Chondrocyte (in vitro differentiated cells): Measurements from ENCODE around the gene MEPCE. TPM values are rescaled to one million over a fixed set of nuclear protein-coding genes. Genes with fewer than 3 reads are reported as not detected.
"Not testable (repeated sequence)": the region's sequence is repeated elsewhere in the genome, so short reads cannot be mapped to it uniquely, and the experiment has no call there.

ENCODE experiments used
- DNase-seq: peaks from one replicate; pipeline ENCODE4 v3.0.0; 2021; ENCODE audit warnings: mixed read lengths, low spot score
- H3K27ac Mint-ChIP-seq: one replicate; pipeline ENCODE4 v1.8.0; 2021; ENCODE audit warnings: mild to moderate bottlenecking, moderate library complexity, mixed read lengths; ENCODE audit not compliant: unreplicated experiment
- H3K27me3 Mint-ChIP-seq: 2 replicates; pipeline ENCODE4 v1.8.0; 2021; ENCODE audit warnings: low read depth, mixed read lengths
- H3K36me3 Mint-ChIP-seq: 2 replicates; pipeline ENCODE4 v1.8.0; 2021; ENCODE audit warnings: low read depth, mixed read lengths
- H3K4me1 Mint-ChIP-seq: 2 replicates; pipeline ENCODE4 v1.8.0; 2021; ENCODE audit warnings: low read depth, mild to moderate bottlenecking, mixed read lengths
- H3K4me3 Mint-ChIP-seq: one replicate; pipeline ENCODE4 v1.8.0; 2021; ENCODE audit warnings: mild to moderate bottlenecking, moderate library complexity, mixed read lengths; ENCODE audit not compliant: unreplicated experiment
- H3K9me3 Mint-ChIP-seq: 2 replicates; pipeline ENCODE4 v1.8.0; 2021; ENCODE audit warnings: low read depth, mixed read lengths
- total RNA-seq: library from RNA; stranded (reverse); gene quantifications from 3 replicates; pipeline ENCODE4 v1.2.1, GENCODE V29; 2021
- TF ChIP-seq, protein P1 (sequence below): fragments of 200-600 bp; sonication (generic); IDR thresholded peaks from 2 replicates; pipeline ENCODE4 v1.5.0; 2021; ENCODE audit warnings: antibody characterized with exemption, mild to moderate bottlenecking, moderate library complexity

Gene MEPCE
- total RNA-seq, 1 donor from 2014 or later, result 30.9 TPM

DNA sequence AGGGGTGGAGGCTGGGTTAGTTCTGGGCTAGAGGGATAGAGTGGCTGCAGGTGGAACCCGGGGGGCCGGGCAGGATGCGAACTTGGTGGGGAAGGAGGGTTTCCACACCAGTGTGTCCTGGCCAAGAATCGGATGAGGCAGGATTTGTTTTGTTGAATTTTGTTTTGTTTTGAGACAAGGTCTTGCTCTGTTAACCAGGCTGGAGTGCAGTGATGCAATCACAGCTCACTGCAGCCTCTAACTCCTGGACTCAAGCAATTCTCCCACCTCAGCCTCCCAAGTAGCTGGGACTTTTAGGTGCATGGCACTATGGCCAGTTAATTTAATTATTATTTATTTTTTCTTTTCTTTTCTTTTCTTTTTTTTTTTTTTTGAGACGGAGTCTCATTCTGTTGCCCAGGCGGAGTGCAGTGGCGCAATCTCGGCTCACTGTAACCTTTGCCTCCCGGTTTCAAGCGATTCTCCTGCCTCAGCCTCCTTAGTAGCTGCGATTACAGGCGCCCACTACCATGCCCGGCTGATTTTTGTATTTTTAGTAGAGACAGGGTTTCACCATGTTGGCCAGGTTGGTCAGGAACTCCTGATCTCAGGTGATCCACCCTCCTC is 19.7 kb downstream of the MEPCE start:
- DNase-seq, result no peak
- Mint-ChIP-seq H3K4me3 (no peak overlapping the region), H3K36me3 (no peaks in the 10 kb centered on the region), H3K9me3 (no peaks in the 10 kb centered on the region), H3K27ac (no peak overlapping the region), H3K4me1 (peaks cover 7% of the 10 kb centered on the region), H3K27me3 (no peaks in the 10 kb centered on the region)
- TF ChIP-seq, protein P1, sequence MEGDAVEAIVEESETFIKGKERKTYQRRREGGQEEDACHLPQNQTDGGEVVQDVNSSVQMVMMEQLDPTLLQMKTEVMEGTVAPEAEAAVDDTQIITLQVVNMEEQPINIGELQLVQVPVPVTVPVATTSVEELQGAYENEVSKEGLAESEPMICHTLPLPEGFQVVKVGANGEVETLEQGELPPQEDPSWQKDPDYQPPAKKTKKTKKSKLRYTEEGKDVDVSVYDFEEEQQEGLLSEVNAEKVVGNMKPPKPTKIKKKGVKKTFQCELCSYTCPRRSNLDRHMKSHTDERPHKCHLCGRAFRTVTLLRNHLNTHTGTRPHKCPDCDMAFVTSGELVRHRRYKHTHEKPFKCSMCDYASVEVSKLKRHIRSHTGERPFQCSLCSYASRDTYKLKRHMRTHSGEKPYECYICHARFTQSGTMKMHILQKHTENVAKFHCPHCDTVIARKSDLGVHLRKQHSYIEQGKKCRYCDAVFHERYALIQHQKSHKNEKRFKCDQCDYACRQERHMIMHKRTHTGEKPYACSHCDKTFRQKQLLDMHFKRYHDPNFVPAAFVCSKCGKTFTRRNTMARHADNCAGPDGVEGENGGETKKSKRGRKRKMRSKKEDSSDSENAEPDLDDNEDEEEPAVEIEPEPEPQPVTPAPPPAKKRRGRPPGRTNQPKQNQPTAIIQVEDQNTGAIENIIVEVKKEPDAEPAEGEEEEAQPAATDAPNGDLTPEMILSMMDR, result no peak

DNA sequence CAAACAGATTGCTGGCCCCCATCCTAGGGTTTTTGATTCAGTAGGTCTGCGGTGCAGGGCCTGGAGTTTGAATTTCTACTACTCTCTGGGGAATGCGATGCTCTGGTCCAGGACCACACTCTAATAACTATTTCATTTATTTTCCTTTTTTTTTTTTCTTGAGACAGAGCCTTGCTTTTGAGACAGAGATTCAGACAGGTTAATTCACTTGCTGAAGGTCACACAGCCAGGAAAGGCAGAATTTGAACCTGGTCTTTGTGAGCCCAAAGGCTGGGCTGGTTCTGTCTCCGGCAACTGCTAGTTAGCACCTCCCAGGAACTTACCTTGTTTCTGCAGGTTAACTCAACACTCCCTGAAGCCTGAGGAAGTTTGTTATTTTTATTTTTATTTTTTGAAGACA is 22.9 kb downstream of the MEPCE start:
- no peaks in the 10 kb centered on the region for H3K9me3 Mint-ChIP-seq
- no peak overlapping the region for H3K27ac Mint-ChIP-seq
- DNase-seq, result no peak
- no peaks in the 10 kb centered on the region for H3K36me3 Mint-ChIP-seq
- TF ChIP-seq, protein P1, result no peak
- H3K27me3 Mint-ChIP-seq, result no peaks in the 10 kb centered on the region
- peaks cover 4% of the 10 kb centered on the region for H3K4me1 Mint-ChIP-seq
- H3K4me3 Mint-ChIP-seq, result no peak overlapping the region

DNA sequence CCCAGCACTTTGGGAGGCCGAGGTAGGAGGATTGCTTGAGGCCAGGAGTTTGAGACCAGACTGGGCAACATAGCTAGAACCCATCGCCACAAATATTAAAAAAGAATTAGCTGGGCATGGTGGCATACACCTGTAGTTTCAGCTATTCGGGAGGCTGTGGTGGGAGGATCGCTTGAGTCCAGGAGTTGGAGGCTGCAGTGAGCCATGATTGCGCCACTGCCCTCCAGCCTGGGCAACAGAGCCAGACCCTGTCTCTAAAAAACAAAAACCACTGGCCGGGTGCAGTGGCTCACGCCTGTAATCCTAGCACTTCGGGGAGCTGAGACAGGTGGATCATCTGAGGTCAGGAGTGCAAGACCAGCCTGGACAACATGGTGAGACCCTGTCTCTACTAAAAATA is 24.2 kb downstream of the MEPCE start:
- not testable (repeated sequence) for DNase-seq, H3K36me3 Mint-ChIP-seq, H3K4me3 Mint-ChIP-seq, H3K9me3 Mint-ChIP-seq, H3K27me3 Mint-ChIP-seq, H3K4me1 Mint-ChIP-seq, H3K27ac Mint-ChIP-seq

DNA sequence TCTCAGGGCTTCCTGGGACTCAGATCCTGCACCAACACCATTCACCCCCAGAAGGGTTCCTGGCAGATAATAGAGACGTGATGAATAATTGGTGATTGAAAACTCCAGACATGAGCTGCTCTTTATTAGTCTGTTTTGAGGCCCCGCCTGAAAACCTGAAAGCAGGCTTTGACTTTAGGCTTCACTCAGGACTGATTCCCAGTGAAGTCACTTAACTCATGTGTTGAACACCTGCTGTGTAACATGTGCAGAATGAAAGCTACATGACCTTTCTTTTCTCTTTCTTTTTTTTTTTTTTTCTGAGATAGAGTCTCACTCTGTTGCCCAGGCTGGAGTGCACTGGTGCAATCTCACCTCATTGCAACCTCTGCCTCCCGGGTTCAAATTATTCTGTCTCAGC is 25.6 kb downstream of the MEPCE start:
- H3K9me3 Mint-ChIP-seq, result no peaks in the 10 kb centered on the region
- TF ChIP-seq, protein P1, result no peak
- peaks cover 4% of the 10 kb centered on the region for H3K4me1 Mint-ChIP-seq
- no peaks in the 10 kb centered on the region for H3K27me3 Mint-ChIP-seq
- no peak for DNase-seq
- H3K4me3 Mint-ChIP-seq, result no peak overlapping the region
- H3K36me3 Mint-ChIP-seq, result no peaks in the 10 kb centered on the region
- H3K27ac Mint-ChIP-seq, result no peak overlapping the region

DNA sequence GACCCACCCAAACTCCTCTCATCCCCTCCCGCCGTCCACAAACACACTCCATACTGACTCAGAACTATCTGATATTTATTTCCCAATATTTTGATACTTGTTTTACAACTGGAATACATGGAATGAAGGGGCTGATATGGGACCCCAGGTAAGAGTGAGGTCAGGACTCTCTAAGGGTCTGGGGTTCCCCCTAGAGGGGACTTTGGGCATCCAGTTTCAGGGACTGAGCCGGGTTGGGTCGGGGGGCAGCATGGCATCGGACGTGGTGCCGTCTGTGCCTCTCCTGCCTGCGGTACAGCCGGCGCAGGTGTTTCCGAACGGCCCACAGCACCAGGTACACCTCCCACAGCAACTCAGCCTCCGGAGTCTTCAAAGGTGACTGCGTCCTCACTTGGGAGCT is 26.9 kb downstream of the MEPCE start:
- Mint-ChIP-seq H3K9me3 (no peaks in the 10 kb centered on the region), H3K4me3 (no peak overlapping the region)
- TF ChIP-seq, protein P1, result no peak

DNA sequence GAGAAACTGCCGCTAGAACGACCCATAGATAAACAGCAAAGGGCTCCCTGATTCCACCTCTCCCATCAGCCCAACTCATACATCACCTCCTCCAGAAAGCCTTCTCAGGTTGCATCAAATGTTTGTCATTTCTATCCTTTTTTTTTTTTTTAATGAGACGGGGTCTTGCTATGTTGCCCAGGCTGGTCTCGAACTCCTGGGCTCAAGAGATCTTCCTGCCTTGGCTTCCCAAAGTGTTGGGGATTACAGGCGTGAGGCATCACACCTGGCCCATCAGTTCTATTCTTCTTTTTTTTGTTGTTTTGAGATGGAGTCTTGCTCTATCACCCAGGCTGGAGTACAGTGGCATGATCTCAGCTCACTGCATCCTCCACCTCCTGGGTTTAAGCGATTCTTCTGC is 27.4 kb downstream of the MEPCE start:
- H3K9me3 Mint-ChIP-seq, result no peaks in the 10 kb centered on the region
- no peaks in the 10 kb centered on the region for H3K4me1 Mint-ChIP-seq
- no peak overlapping the region for H3K27ac Mint-ChIP-seq
- TF ChIP-seq, protein P1, result no peak
- H3K4me3 Mint-ChIP-seq, result no peak overlapping the region
- no peaks in the 10 kb centered on the region for H3K27me3 Mint-ChIP-seq
- DNase-seq, result no peak
- no peaks in the 10 kb centered on the region for H3K36me3 Mint-ChIP-seq

More for the DNA sequence above, 26.9 kb downstream of the MEPCE start:
- Mint-ChIP-seq H3K36me3 (no peaks in the 10 kb centered on the region), H3K27ac (no peak overlapping the region), H3K27me3 (no peaks in the 10 kb centered on the region), H3K4me1 (no peaks in the 10 kb centered on the region)
- DNase-seq, result no peak
